Pulmonary artery endothelial cell (primary cell): ENCODE measurements around the gene GCSAM. TPM values are rescaled to one million over a fixed set of nuclear protein-coding genes. Genes with fewer than 3 reads are reported as not detected.
"Not testable (repeated sequence)": the region's sequence is repeated elsewhere in the genome, so short reads cannot be mapped to it uniquely, and the experiment has no call there.

Experiments used
- DNase-seq: peaks from one replicate; pipeline ENCODE4 v3.0.0-alpha.2; 2011; ENCODE audit warnings: low read depth, low spot score
- total RNA-seq: library from RNA; depleted of rRNA; stranded (reverse); fragments of >200 nt; gene quantifications from 2 replicates; pipeline ENCODE4 v1.2.3, GENCODE V29; 2014

GCSAM gene
- total RNA-seq, 1 donor from 2014 or later: not detected

GRCh38 chr3:112074006-112074405 is 59.0 kb downstream of the GCSAM start:
- DNase-seq: no peak

- not testable (repeated sequence) for DNase-seq
These were observed 60.5 kb downstream of the GCSAM start for GRCh38 chr3:112072387-112073060.

Other genes starting within 250 kb of the GCSAM start
- 38.0 and 49.4 TPM in 2 replicates for gene ABHD10, start 154.2 kb downstream of the GCSAM start, total RNA-seq
- gene TAGLN3, start 134.3 kb downstream of the GCSAM start, total RNA-seq: 0.07 TPM in 1 of 2 replicates, not detected in the other
- not detected in 2 replicates for gene TMPRSS7, start 98.5 kb downstream of the GCSAM start, total RNA-seq
- 5.7 TPM in 2 replicates for gene C3orf52, start 46.9 kb downstream of the GCSAM start, total RNA-seq
- under 0.01 and 0.11 TPM in 2 replicates for gene SLC9C1, start 161.0 kb upstream of the GCSAM start, total RNA-seq
- 0.95 and 8.1 TPM in 2 replicates for gene CD200, start 199.9 kb upstream of the GCSAM start, total RNA-seq